Stomach (tissue), 4 donors: ENCODE results near the gene IPCEF1.

Experiments used
- EP300 ChIP-seq: sonication (generic); formaldehyde crosslinking; IDR thresholded peaks from one replicate; pipeline ENCODE4 v1.6.1; 2017; ENCODE audit warnings: antibody characterized with exemption
- TF ChIP-seq, protein P1 (sequence below), 7 experiments: fragments of 450-650 bp in 4 of 7; fragments of 200-600 bp in 3 of 7; sonication (generic) in 3 of 7; IDR thresholded peaks; one replicate each; pipeline ENCODE4 v1.5.1; 2016 to 2019; ENCODE audit warnings: antibody characterized with exemption in 7 of 7, control low read depth in 2 of 7, mild to moderate bottlenecking in 1 of 7

DNA sequence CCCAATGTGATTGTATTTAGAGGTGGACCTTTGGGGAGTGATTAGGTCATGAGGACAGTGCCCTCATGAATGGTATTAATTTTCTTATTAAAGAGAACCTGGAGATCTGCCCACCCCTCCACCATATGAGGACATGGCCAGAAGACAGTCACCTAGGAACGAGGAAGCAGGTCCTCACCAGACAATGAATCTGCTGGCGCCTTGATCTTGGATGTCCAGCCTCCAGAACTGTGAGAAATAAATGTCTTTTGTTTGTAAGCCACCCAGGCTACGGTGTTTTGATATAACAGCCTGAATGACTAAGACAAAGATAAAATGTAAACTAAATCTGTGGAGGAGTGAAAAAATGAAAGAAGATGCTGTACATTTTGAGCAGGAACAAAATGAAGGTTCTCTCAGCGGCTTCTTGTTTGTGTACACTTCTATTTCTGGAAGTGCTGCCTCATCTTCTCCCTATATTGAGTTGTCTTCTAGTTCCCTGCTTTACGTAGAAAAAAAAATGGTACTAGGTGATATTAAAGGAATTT lies 1.5 kb upstream of the IPCEF1 start:
- TF ChIP-seq, protein P1, sequence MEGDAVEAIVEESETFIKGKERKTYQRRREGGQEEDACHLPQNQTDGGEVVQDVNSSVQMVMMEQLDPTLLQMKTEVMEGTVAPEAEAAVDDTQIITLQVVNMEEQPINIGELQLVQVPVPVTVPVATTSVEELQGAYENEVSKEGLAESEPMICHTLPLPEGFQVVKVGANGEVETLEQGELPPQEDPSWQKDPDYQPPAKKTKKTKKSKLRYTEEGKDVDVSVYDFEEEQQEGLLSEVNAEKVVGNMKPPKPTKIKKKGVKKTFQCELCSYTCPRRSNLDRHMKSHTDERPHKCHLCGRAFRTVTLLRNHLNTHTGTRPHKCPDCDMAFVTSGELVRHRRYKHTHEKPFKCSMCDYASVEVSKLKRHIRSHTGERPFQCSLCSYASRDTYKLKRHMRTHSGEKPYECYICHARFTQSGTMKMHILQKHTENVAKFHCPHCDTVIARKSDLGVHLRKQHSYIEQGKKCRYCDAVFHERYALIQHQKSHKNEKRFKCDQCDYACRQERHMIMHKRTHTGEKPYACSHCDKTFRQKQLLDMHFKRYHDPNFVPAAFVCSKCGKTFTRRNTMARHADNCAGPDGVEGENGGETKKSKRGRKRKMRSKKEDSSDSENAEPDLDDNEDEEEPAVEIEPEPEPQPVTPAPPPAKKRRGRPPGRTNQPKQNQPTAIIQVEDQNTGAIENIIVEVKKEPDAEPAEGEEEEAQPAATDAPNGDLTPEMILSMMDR (IDR thresholded peaks at IDR 0.05), result no peak
- TF ChIP-seq EP300, result no peak
